K562 (cell line): ENCODE results near the gene MVP. TPM values are rescaled to one million over a fixed set of nuclear protein-coding genes. Genes with fewer than 3 reads are reported as not detected.

Source experiments
- ARID2 ChIP-seq: fragments of 450-650 bp; IDR thresholded peaks from 2 replicates; pipeline ENCODE4 v1.6.1; 2017; ENCODE audit warnings: antibody characterized with exemption, mild to moderate bottlenecking
- ARID3B ChIP-seq: fragments of 250-450 bp; sonication (Bioruptor Pico); IDR thresholded peaks from 2 replicates; pipeline ENCODE4 v1.4.0; 2020; ENCODE audit warnings: borderline replicate concordance
- FOXA1 ChIP-seq: fragments of 450-650 bp; IDR thresholded peaks from 2 replicates; pipeline ENCODE4 v1.6.1; 2016; ENCODE audit warnings: mild to moderate bottlenecking, borderline replicate concordance
- IFI16 ChIP-seq: fragments of 250-450 bp; sonication (Bioruptor Pico); IDR thresholded peaks from 2 replicates; pipeline ENCODE4 v2.1.2; 2022; ENCODE audit warnings: mild to moderate bottlenecking, inconsistent platforms
- KLF13 ChIP-seq: fragments of 450-650 bp; IDR thresholded peaks from 2 replicates; pipeline ENCODE4 v1.6.1; 2016; ENCODE audit warnings: missing genetic modification characterization, low read depth, mild to moderate bottlenecking, missing compliant biosample characterization, moderate library complexity, borderline replicate concordance
- MTA3 ChIP-seq: fragments of 450-650 bp; formaldehyde crosslinking; IDR thresholded peaks from 2 replicates; pipeline ENCODE4 v1.6.1; 2017; ENCODE audit warnings: mild to moderate bottlenecking, borderline replicate concordance
- POLR2A ChIP-seq: fragments of 450-650 bp; conservative IDR thresholded peaks from 2 replicates; pipeline ENCODE4 v1.6.1; 2016
- ZNF140 ChIP-seq: fragments of 250-450 bp; sonication (Bioruptor Pico); IDR thresholded peaks from 2 replicates; pipeline ENCODE4 v1.8.0; 2021; ENCODE audit warnings: moderate library complexity, mild to moderate bottlenecking, inconsistent platforms
- ZNF318 ChIP-seq, 2 experiments: fragments of 450-650 bp; IDR thresholded peaks; 2 replicates each; pipeline ENCODE4 v1.6.1; 2016; ENCODE audit warnings: mild to moderate bottlenecking in 2 of 2, borderline replicate concordance in 1 of 2, low read depth in 1 of 2, moderate library complexity in 1 of 2
- ZNF695 ChIP-seq: fragments of 450-650 bp; formaldehyde crosslinking; IDR thresholded peaks from 2 replicates; pipeline ENCODE4 v1.4.0; 2020; ENCODE audit warnings: mild to moderate bottlenecking, moderate library complexity
- polyA plus RNA-seq, 8 experiments: library from polyadenylated mRNA; depleted of rRNA in 4 of 8; stranded (reverse) in 5 of 8; unstranded in 3 of 8; fragments of >200 nt; fragmentation: Nextera tagmentation in 2 of 8; fragmentation: Illumina TruSeq in 1 of 8; extraction: Ambion mirVana in 2 of 8; extraction: Trizol in 1 of 8; gene quantifications; 2 replicates each; pipeline versions ENCODE4 v1.2.1 to v1.2.3, GENCODE V29; 2011 to 2014; ENCODE audit warnings: inconsistent platforms in 1 of 8, missing spikeins in 1 of 8
- total RNA-seq, 7 experiments: library from RNA; depleted of rRNA in 6 of 7; stranded (reverse); fragments of >200 nt in 6 of 7; fragmentation: Illumina TruSeq in 2 of 7; extraction: Trizol in 2 of 7; gene quantifications; 2 replicates each; pipeline versions ENCODE4 v1.2.1 to v1.2.3, GENCODE V29; 2011 to 2021; ENCODE audit warnings: low replicate concordance in 1 of 7
- TF ChIP-seq, protein P1 (sequence below): sonication (generic); formaldehyde crosslinking; IDR thresholded peaks from 2 replicates; pipeline ENCODE4 v1.8.1; 2023; ENCODE audit warnings: mild to moderate bottlenecking, missing genetic modification reagents
- TF ChIP-seq, protein P2 (sequence below), 2 experiments: fragments of 250-450 bp in 1 of 2; fragments of 450-650 bp in 1 of 2; sonication (Bioruptor Pico) in 1 of 2; IDR thresholded peaks; 2 replicates each; pipeline versions ENCODE4 v1.6.1 to v1.8.0; 2016 to 2021; ENCODE audit warnings: mild to moderate bottlenecking in 2 of 2, moderate library complexity in 2 of 2, missing compliant biosample characterization in 1 of 2, missing genetic modification characterization in 1 of 2

The MVP gene
- total and polyA plus RNA-seq, 9 of the 15 experiments (the other 6 are each of a cell fraction or from before 2014, with no cell fraction given): 0.39 to 1.9 (median 0.76) TPM; not detected in 2

DNA sequence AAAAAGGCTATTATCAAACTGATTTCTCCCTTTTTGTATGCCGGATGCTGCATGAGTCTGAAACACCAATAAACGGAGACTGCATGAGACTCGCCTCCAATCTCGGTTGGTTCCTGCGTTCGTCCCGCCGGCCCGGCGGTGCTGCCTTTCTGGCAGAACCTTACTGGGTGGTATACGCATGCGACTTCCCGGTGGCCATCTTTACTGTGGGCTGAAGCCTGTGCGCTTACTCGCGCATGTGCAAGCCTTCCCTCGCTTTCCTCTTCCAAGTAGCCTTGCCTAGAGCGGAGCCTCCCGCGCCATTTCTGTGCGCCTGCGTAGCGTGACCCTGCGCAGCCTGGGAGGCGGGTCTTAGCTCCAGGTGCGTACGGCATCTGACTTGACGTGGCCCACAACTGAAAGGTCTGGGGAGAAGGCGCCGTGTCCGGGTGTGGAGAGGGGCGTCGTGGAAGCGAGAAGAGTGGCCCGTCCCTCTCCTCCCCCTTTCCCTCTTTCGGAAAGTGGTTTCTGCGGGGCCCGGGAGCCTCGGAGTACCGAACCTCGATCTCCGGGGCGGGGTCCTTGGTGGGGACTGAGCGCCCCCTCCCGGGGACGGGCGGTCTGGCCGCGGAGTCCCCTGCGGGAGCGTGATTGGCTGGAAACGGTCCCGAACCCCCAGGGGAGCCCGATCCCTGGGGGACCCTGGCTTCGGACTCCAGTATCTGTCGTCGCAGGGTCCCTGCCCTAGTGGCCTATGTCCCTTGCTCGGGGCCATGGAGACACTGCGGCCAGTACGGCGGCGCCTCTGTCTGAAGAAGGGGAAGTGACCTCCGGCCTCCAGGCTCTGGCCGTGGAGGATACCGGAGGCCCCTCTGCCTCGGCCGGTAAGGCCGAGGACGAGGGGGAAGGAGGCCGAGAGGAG is 4.2 kb upstream of the MVP start, which contains the start of gene PAGR1 (continued):
- TF ChIP-seq ARID3B (CRISPR knock-in tag) (no peak), ZNF318 (IDR thresholded peaks at IDR 0.05; ENCODE audit: borderline replicate concordance in 1 of 2, low read depth in 1 of 2) (no peak), MTA3 (peak; percentile 87; the same call in 1 of the 2 replicates), ZNF140 (CRISPR knock-in tag) (no peak), ARID2 (peak; percentile 76; the same call in 1 of the 2 replicates), POLR2A (peak; percentile 89), FOXA1 (no peak), KLF13 (tag) (peak; percentile 61; the same call in 1 of the 2 replicates), IFI16 (CRISPR knock-in tag) (no peak), ZNF695 (CRISPR knock-in tag) (no peak)
- TF ChIP-seq, protein P1, sequence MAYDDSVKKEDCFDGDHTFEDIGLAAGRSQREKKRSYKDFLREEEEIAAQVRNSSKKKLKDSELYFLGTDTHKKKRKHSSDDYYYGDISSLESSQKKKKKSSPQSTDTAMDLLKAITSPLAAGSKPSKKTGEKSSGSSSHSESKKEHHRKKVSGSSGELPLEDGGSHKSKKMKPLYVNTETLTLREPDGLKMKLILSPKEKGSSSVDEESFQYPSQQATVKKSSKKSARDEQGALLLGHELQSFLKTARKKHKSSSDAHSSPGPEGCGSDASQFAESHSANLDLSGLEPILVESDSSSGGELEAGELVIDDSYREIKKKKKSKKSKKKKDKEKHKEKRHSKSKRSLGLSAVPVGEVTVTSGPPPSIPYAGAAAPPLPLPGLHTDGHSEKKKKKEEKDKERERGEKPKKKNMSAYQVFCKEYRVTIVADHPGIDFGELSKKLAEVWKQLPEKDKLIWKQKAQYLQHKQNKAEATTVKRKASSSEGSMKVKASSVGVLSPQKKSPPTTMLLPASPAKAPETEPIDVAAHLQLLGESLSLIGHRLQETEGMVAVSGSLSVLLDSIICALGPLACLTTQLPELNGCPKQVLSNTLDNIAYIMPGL (CRISPR knock-in tag): 0 out of 2 replicates have a peak, but pooled peaks have one; percentile 50
- TF ChIP-seq, protein P2, sequence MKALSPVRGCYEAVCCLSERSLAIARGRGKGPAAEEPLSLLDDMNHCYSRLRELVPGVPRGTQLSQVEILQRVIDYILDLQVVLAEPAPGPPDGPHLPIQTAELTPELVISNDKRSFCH (CRISPR knock-in tag; IDR thresholded peaks at IDR 0.05): no peak
- TF ChIP-seq, protein P2 (tag; IDR thresholded peaks at IDR 0.05): no peak
